NCI-H2196 treated with DMSO at 0.1 percent for 48 hours (cell line): Measurements from ENCODE around the gene GCNT2.
"Not testable (repeated sequence)": the region's sequence is repeated elsewhere in the genome, so short reads cannot be mapped to it uniquely, and the experiment has no call there.

Source experiments
- DNase-seq: peaks from one replicate; lab custom pipeline; 2025; ENCODE audit not compliant: unreplicated experiment; lab: John Stamatoyannopoulos, UW

GCNT2 gene

DNA sequence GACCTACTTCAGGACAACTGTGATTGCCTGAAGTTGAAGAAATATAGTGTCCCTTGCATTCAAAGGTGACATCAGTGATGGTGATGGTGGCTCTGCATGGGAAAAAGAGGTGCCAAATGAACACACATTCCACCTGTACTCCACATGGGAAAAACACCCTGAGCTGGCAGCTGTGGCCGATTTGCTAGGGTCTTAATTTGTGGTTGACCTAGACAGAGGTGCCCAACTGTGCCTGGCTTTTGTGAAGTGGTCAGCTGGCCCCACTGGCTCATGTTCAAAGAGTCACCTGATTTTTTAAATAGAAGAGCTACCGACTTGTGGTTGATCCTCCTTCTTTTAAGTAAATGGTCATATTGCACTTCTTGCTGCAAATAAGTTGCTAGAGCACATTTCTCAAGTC is 7.6 kb upstream of the GCNT2 start:
- DNase-seq: no peak

GRCh38 chr6:10514049-10514780 is 6.9 kb upstream of the GCNT2 start:
- DNase-seq: no peak

DNA sequence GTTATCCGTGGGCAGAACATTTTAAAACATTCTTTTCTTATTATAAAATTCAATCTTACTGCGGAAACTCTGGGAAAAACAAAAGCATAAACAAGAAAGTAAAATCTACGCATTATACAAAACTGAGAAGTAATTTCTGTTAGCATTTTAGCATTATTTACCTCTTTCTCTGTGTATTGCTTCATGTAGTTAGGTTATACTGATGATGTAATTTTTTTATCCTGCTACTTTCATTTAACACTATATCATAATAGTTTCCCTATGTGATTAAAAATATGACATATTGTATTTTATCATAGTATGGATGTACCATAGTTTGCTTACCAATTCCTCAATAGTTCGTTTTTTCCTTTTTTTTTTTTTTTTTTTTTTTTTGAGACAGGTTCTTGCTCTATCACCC is 4.2 kb upstream of the GCNT2 start:
- no peak for DNase-seq

- no peak for DNase-seq
Measured at GRCh38 chr6:10518557-10519407, 2.4 kb upstream of the GCNT2 start.

DNA sequence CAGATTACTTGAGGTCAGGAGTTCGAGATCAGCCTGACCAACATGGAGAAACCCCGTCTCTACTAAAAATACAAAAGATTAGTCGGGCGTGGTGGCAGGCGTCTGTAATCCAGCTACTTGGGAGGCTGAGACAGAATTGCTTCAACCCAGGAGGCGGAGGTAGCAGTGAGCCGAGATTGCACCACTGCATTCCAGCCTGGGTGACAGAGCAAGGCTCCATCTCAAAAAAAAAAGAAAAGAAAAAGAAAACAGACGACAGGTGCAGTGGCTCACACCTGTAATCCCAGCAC is 1.8 kb upstream of the GCNT2 start:
- not testable (repeated sequence) for DNase-seq

- DNase-seq: no peak
Measured at GRCh38 chr6:10520468-10520867, 683 bp upstream of the GCNT2 start.

DNA sequence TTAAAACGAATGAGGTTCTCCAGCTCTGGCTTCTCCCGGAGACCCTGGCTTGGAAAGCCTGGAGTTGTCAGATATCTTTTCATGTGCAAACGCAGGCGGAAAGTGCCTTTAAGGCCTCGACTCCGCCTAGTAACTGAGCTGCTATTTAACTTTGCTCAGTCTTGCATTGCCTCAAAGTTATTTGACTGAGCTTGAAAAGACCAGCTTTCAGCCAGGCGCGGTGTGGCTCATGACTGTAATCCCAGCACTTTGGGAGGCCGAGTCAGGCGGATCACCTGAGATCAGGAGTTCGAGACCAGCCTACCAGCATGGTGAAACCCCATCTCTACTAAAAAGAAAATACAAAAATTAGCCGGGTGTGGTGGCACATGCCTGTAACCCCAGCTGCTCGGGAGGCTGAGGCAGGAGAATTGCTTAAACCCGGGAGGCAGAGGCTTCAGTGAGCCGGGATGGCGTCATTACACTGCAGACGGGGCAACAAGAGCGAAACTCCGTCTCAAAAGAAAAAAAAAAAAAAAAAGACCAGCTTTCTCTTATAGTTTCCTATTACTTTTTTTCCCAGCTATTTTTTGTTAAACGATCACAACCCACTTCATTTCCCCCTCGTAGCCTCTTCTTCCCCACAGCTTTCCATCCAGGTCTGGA is 1.9 kb downstream of the GCNT2 start:
- DNase-seq: no peak

- no peak for DNase-seq
Measured at GRCh38 chr6:10526156-10526555, 5.0 kb downstream of the GCNT2 start.

DNA sequence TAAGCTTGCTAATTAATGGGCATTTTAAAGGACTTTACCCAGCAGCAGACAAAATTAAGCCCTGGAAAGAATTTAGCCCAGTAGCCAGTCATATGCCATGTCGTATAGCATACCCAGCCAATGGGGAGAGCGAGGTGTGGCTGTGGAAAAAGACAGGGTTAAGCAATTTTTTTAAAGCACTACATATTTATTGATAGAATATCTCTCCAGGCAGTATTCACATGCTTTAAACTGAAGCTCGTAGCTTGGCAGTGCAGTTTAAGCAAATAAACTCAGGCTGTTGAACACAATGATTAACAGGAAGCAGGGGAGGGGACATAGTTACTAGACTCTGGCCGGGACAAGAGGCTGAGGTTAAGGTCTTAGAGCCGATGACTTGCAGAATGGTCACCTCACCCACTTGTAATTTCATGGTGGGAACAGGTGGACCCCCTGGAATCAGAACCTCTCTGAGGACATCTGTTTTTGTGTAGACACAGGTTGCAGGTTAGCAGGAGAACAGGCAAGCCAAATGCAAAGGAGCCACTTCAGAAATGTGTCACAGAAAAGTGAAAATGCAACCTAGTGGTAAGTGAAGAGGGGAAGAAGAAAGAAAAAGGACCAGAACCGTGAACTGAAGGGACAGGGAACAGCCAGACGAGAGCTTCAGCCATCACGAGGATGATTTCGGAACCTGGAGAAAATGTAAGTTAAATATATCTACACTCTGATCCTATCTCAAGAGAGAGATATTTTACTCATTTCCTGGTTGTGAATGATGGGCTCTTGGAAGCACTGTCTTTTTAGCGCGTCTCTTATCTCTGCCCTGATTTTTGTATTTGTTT is 7.2 kb downstream of the GCNT2 start:
- DNase-seq: peak; percentile 17

DNA sequence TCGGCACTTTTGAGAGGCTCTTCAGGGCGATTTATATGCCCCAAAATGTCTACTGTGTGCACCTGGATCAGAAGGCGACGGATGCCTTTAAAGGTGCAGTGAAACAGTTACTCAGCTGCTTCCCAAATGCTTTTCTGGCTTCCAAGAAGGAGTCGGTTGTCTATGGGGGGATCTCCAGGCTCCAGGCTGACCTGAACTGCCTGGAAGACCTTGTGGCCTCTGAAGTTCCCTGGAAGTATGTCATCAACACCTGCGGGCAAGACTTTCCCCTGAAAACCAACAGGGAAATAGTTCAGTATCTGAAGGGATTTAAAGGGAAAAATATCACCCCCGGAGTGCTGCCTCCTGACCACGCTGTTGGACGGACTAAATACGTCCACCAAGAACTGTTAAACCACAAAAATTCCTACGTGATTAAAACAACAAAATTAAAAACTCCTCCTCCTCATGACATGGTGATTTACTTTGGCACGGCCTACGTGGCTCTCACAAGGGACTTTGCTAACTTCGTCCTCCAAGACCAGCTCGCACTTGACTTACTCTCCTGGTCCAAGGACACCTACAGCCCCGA is 8.2 kb downstream of the GCNT2 start:
- no peak for DNase-seq

DNA sequence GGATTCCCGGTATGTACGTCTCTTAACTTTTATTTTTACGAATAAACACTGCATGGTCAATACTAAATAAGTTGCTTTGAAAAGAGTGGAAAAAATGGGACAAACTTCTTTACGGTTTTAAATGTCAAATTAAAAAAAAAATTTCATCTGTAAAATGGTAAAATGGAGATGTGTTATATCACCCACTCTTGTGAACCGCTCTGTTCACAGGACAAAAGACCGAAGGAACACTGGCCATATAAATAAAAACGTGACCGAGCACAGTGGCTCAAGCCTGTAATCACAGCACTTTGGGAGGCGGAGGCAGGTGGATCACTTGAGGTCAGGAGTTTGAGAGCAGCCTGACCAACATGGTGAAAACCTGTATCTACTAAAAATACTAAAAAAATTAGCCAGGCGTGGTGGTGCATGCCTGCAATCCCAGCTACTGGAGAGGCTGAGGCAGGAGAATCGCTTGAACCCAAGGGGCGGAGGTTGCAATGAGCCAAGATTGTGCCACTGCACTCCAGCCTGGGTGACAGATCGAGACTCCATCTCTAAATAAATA is 8.8 kb downstream of the GCNT2 start:
- DNase-seq: not testable (repeated sequence)

DNA sequence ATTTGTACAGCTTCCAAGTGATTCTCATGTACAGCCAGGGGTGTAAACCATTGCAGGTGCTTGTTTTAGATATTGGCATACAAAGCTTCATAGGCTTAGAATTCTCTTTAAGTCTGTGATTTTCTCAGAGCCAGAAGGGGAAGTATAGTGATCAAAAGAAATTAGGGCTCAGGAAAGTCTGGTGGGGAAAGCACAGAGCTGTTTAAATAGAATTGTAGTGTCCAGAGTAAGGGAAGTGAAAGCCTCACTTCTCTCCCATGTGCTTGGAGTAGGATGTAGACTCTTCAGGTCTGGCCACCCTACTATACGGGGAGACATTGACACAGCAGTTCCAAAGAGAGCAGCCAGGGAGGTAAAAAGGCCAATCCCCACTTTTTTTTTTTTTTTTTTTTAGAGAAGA is 10.4 kb downstream of the GCNT2 start:
- DNase-seq: no peak

- no peak for DNase-seq
Measured at GRCh38 chr6:10531942-10532341, 10.8 kb downstream of the GCNT2 start.

DNA sequence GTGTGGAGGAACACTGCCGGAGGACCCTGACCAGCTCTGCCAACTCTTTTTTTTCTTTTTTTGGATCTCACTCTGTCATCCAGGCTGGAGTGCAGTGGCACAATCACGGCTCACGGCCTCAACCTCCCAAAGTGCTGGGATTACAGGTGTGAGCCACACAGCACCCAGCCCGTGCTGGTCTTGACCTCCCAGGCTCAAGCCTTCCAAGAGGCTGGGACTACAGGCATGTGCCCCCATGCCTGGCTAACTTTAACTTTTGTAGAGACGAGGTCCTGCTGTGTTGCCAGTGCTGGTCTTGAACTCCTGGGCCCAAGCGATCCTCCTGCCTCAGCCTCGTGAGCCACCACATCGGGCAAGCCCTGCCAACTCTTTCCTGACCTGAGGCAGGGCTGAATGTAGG is 11.2 kb downstream of the GCNT2 start:
- DNase-seq: no peak

- DNase-seq: no peak
Measured at GRCh38 chr6:10534419-10534762, 13.2 kb downstream of the GCNT2 start.

DNA sequence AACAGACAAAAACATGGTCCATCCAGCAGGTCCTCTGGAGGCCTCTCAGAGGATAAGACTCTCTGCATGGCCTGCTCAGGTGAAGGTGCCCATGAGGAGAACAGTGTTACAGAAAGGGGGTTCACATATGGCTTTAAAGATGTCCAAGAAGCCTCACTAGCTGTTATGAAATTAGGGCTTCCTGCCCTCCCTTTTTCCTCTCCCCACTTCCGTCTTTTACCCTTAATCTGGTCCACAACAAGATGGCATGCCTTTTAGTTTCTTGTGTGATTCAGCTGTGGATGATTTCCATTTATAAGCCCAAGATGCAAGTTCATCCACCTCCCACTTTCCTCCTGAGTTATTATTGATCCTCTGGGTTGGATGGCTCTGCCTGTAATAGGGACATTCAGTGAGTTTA is 14.0 kb downstream of the GCNT2 start:
- no peak for DNase-seq

DNA sequence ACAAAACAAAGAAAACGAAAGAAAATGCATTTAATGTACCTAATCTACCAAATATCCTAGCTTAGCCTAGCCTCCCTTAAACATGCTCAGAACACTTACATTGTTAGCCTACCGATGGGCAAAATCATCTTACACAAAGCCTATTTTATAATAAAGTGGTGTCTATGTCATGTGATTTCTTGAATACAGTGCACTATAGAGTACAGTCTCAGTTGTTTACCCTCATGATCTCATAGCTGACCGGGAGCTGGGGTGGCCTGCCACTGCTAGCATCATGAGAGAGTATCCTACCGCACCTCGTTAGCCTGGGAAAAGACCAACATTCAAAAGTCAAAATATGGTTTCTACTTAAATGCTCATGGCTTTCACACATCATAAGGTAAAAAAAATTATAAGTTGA is 16.6 kb downstream of the GCNT2 start:
- DNase-seq: no peak

DNA sequence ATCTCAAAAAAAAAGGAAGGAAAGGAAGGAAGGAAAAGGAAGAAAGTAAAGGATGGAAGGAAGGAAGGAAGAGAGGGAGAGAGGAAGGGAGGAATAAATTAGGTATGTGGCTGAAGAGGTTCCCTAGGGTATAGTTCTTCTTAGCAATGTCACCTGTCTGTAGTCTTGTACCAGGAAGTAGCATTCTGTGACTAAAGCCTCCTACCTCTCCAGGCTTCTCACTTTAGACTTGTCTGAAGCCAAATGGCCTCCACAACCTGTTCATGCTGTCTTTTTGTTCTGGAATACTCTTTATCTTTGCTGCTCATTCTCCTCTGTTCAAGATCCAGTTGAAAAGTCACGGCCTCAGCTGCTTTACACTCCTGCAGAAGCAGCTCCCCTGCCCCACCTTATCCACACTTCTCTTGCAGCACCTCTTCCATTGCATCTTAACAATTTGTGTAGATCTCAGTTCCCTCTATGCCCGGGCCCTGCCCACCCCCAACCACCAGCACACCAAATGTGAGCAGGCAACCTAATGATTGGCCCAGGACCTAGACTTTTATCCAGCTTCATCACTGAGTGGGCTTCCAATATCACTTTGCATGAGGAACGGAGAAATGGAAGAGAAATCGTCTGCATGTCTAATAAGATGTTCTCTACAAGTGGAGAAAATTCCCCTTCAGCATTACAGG is 19.1 kb downstream of the GCNT2 start:
- no peak for DNase-seq

- DNase-seq: no peak
Measured at GRCh38 chr6:10541591-10541990, 20.4 kb downstream of the GCNT2 start.

- no peak for DNase-seq
Measured at GRCh38 chr6:10542213-10542612, 21.1 kb downstream of the GCNT2 start.
